HG03135 (cell line): ENCODE results near the gene LRRC19.

Experiments used
- ATAC-seq: cut with Tn5 transposase; IDR thresholded peaks from one replicate; pipeline ENCODE4 v1.9.1; 2021; ENCODE audit warnings: mild to moderate bottlenecking, moderate library complexity; ENCODE audit not compliant: unreplicated experiment

Gene LRRC19

GRCh38 chr9:27005491-27005890 lies at the start of gene LRRC19:
Gene LRRC19, minus strand, starts transcription at chr9:27005672. Its CDS starts 5,978 bp downstream, at chr9:26999694.
- ATAC-seq: no peak

GRCh38 chr9:27054841-27055240 lies 49.4 kb upstream of the LRRC19 start:
- ATAC-seq: no peak

DNA sequence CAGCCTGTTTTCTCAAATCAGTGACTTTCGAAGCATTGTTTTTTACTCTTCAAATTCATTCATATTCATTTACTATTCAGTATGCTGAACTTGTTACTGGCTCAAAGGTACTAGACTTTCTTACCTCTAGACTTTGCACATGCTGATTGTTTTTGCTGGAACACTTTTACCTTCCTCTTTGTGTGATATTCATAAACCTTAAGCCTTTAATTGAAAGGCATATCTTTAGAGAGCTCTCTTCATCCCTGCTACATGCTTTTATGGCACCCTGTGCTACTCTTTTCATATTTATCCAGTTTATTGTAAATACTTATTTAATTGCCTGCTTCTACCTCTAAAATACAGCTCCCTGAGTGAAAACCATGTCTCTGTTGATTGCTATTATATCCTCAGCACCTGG lies 48.7 kb upstream of the LRRC19 start:
- no peak for ATAC-seq

GRCh38 chr9:27053369-27054022 lies 48.0 kb upstream of the LRRC19 start:
- ATAC-seq: no peak

DNA sequence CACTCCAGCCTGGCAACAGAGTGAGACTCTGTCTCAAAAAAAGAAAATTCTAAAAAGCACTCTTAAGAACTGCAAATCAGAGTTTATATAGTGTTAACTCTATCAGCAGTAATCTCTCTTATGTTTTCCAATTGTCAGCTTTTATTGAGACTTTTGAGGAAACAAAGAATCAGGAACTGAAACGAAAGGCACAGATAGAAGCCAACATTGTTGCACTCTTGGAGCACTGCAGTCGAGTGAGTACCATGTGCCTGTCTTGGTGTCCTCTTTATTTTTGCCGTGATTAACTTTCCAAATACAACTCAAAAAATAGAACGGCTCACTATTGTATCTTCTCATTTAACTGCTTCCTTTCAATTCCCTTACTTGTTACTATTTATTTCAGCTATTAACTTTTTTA lies 41.7 kb upstream of the LRRC19 start:
- no peak for ATAC-seq

GRCh38 chr9:27043176-27043575 lies 37.7 kb upstream of the LRRC19 start:
- no peak for ATAC-seq

DNA sequence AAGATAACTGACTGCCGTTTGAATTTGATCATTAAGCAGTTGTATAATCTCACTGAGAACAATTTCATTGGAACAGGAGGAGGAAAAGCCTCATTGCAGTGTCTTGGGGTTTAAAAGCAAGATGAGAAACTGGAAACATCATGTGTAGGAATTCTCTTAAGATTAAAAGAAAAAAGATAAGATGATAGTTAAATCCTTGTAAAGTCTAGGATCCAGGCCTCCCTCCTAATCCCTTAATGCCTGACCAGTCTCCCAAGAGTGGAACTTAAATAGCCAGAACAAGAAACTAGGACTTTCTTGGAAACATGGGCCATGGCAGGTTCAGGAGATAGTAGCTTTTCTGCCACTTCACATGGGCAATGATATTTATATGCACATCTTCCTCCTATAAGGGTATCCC lies 37.0 kb upstream of the LRRC19 start:
- no peak for ATAC-seq

DNA sequence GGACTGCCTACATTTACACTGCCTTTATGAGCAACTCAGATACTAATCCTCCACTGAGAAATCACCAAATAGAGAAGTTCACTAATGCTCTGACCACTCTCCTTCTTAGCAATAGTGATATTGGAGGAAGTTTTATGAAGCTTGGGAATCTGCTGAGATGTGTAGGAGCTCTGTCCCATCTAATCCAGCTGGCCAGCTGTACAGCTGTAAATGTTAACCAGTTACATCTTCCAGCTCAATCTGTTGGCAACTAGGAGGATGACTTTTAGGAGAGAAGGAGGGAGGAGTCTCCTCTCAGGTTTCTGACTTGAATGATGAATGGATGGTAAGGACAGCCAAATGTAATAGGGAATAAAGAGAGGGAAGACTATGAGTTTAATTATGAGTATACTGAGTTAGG lies 36.3 kb upstream of the LRRC19 start:
- ATAC-seq: no peak

- no peak for ATAC-seq
These were observed 32.0 kb upstream of the LRRC19 start for GRCh38 chr9:27037499-27037898.

DNA sequence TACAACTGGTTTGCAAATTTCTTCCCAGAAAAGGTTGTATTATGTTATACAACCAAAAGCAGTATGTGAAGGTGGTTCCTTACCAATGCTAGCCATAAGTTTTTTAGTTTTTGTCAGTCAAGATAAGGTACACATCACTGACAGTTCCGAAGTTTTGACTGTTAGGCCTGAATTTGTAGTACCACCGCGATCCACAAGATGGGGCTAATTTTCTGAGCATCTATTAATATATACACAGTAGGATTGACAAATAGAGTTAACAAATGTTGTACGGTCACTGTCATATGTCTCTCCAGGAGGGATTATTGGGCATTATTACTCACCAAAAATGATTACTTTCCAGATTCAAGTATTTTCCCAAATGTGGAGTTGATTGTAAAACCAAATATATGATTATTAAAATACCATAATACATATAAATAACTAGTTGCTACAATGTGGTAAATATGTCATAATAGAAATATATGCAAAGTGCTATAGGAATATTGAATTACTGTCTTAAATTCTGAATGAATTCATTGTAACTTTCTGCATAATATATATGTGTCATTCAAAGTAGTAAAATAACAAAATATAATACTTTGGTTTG lies 28.4 kb upstream of the LRRC19 start:
- peak; percentile 75 for ATAC-seq

GRCh38 chr9:27029186-27029585 lies 23.7 kb upstream of the LRRC19 start:
- no peak for ATAC-seq

GRCh38 chr9:27022920-27023319 lies 17.4 kb upstream of the LRRC19 start:
- no peak for ATAC-seq

- no peak for ATAC-seq
These were observed 14.1 kb upstream of the LRRC19 start for GRCh38 chr9:27019589-27019988.

DNA sequence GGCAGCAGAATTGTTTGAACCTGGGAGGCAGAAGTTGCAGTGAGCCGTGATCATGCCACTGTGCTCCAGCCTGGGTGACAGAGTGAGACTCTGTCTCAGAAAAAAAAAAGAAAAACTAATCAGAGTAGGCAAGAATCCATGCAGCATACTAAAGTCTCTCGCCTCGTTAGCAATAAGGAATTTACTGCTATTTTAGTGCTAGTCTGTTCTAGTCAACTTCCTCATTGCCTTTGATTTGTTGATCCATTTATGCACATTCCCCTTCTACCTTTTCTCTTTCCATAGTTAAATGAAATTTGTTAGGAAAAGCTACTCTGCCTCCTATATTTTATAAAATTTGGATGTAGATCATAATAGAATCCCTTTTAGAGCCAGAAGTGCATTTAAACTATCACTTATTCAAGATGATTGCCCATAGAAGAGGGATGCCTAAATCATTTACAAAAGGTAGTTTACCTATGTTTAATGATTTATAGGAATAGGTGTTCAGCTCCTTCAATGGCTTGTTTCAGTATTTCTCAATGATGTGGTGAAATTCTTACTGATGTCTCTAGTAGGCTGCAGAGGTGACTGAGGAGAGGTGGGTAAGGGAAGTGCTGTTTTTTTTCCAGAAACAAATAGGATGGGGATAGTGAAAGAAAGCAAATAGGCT lies 1.9 kb downstream of the LRRC19 start:
- no peak for ATAC-seq

- ATAC-seq: no peak
These were observed 9.7 kb downstream of the LRRC19 start for GRCh38 chr9:26995810-26996209.

GRCh38 chr9:26983340-26983739 lies 22.1 kb downstream of the LRRC19 start:
- ATAC-seq: peak; percentile 77

GRCh38 chr9:26975728-26976707 lies 29.5 kb downstream of the LRRC19 start:
- ATAC-seq: no peak

DNA sequence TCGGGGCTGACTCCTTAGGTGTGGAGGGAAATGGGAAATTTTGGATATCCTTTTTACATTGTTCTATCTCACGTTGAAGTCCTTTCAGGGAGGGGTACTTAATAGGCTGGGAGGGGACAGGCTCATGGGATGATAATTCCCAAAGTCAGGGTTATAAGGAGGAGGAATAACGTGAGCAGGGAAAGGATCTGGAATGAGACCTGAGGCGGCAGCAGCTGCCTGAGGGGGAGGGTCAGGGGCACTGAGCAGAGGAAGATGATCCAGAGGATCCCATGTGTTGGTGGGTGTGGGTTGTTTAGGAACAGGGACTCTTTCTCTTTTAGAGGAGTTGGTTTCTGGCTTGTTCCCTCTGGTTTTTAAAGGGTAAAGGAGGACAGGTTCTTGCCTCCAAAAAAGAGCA lies 30.5 kb downstream of the LRRC19 start:
- no peak for ATAC-seq

DNA sequence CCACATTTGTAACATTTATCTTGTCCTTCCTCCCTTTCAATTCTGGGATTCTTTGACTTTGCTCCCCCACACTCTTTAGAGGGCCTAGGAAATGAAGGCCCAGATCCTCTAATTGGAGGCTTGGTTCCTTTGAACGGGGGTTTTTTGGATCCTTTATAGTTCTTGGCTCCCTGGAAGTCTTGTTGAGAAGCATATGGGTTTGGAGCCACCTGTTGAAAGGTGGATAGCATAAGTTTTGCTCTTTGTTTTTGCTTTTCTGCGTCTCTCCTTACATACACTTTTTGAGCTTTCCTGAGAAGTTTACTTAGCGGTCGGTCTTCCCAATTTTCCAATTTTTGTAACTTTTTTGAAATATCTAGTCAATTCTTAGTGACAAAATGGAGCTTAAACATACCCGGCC lies 31.5 kb downstream of the LRRC19 start:
- ATAC-seq: no peak

GRCh38 chr9:26971721-26972120 lies 33.8 kb downstream of the LRRC19 start:
- ATAC-seq: no peak

DNA sequence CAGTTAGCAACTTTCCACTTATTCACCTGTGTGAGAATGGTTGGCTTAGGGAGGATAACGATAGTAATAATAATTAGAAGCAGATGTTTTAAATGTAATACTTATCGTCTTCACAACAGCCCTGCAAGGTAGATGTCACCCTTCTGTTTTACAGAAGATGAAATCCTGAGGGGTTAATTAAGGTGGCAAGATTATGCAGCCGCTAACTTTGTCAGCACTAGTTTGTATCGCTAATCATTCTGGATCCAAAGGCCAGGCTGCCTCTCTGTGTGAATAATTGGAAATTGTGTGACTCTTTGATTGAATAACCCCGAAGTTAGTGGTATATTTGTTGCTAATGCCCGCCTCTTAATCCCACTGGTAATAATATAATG lies 48.6 kb downstream of the LRRC19 start:
- ATAC-seq: no peak
